Muscle layer of colon (tissue), 2 donors: ENCODE measurements around the gene THAP6.
"Not testable (repeated sequence)": the region's sequence is repeated elsewhere in the genome, so short reads cannot be mapped to it uniquely, and the experiment has no call there.

Experiments used
- H3K27ac ChIP-seq: one replicate; pipeline ENCODE4 v1.7.0; 2013; ENCODE audit warnings: low read depth, mild to moderate bottlenecking, low read length, moderate library complexity
- H3K27me3 ChIP-seq, 2 donors: one replicate each; pipeline ENCODE4 v1.7.0; 2013; ENCODE audit warnings: low read length in 2 of 2, mild to moderate bottlenecking in 2 of 2; ENCODE audit not compliant: insufficient read depth in 2 of 2, control insufficient read depth in 1 of 2
- H3K36me3 ChIP-seq: one replicate; pipeline ENCODE4 v1.7.0; 2013; ENCODE audit warnings: mild to moderate bottlenecking, low read length; ENCODE audit not compliant: insufficient read depth
- H3K4me1 ChIP-seq: one replicate; pipeline ENCODE4 v1.7.0; 2013; ENCODE audit warnings: mild to moderate bottlenecking, low read length; ENCODE audit not compliant: insufficient read depth
- H3K4me3 ChIP-seq, 2 donors: one replicate each; pipeline ENCODE4 v1.7.0; 2013; ENCODE audit warnings: low read length in 2 of 2, low read depth in 1 of 2, mild to moderate bottlenecking in 1 of 2, moderate library complexity in 1 of 2
- H3K9ac ChIP-seq: one replicate; pipeline ENCODE4 v1.7.0; 2013; ENCODE audit warnings: low read length
- H3K9me3 ChIP-seq: one replicate; pipeline ENCODE4 v1.7.0; 2013; ENCODE audit warnings: mild to moderate bottlenecking, low read length
- donor health status: abdominal sarcoma.
- donor health status: Adenocarcinoma of cecum.

THAP6 gene

DNA sequence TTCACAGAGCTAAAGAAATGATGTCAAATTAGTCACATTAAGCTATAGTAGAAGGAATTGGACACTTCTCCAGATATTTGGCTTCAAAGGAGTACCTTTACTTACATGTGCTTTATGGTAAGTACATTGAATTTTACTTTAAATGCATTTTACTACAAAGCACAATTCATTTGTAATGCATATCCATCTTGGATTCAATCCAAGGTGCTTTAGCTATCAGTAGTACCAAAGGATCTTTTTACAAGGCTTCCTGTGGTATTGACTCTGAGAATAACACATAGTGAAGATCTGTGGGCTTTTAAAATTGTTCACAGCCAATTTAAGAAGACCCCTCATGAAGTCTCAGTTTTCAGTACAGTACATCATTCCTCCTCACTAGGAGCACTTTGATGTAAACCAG, 13.2 kb downstream of the THAP6 start:
- Histone ChIP-seq H3K4me3 (no peak overlapping the region), H3K36me3 (peaks cover 42% of the 10 kb centered on the region), H3K9me3 (no peaks in the 10 kb centered on the region), H3K9ac (no peak overlapping the region), H3K4me1 (no peaks in the 10 kb centered on the region), H3K27ac (no peak overlapping the region), H3K27me3 (no peaks in the 10 kb centered on the region)

DNA sequence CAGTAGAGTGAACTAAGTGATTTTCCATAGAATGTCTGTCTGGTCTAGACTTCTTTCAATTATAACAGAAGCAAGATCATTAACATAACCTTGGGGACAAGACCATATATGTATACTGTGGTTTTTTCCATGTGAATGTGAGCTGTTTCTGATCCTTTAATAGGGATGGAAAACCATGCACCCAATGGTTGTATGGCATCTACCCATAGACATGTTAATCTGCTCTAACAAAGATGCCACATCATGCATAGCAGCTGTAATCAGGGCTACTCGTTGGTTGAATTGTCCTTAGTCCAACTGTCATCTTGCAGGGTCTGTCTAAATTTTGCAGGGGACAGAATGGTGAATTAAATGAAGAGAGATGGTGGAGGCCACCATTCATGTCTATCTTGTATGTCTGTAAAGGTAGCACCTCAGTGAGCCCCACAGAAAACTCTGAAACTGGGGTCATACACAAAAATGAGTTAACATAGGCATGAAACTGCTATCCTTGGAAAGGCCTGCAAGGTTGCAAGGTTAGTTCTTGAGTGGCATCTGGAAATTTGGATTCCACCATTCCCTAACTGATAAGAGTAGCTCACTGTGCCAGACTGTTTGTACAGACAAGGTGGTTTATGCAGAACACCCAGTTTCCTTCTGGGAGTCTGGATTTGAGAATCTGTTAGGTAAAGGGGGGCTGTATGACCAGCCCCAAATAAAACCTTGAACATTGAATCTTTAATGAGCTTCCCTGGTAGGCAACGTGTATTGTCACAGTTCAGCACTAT, 16.5 kb downstream of the THAP6 start:
- H3K27me3 ChIP-seq, result no peaks in the 10 kb centered on the region
- H3K27ac ChIP-seq, result no peak overlapping the region
- no peaks in the 10 kb centered on the region for H3K4me1 ChIP-seq
- peaks cover 31% of the 10 kb centered on the region for H3K36me3 ChIP-seq
- no peak overlapping the region for H3K4me3 ChIP-seq
- H3K9me3 ChIP-seq, result no peaks in the 10 kb centered on the region
- H3K9ac ChIP-seq, result no peak overlapping the region

DNA sequence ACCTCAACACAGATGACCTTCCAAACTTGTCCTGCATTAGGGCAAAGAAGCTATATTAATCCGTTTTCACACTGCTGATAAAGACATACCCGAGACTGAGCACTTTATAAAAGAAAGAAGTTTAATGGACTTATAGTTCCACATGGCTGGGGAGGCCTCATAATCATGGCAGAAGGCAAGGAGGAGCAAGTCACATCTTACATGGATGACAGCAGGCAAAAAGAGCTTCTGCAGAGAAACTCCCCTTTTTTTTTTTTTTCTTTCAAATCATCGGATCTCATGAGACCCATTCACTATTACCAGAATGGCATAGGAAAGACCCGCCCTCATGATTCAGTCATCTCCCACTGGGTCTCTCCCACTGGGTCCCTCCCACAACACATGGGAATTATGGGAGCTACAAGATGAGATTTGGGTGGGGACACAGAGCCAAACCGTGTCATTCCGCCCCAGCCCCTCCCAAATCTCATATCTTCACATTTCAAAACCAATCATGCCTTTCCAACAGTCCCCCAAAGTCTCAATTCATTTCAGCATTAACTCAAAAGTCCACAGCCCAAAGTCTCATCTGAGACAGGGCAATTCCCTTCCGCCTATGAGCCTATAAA, 17.4 kb downstream of the THAP6 start:
- H3K27me3 ChIP-seq, H3K9me3 ChIP-seq, H3K4me1 ChIP-seq, H3K9ac ChIP-seq, H3K27ac ChIP-seq, H3K4me3 ChIP-seq: not testable (repeated sequence)
- H3K36me3 ChIP-seq, result peaks cover 24% of the 10 kb centered on the region

DNA sequence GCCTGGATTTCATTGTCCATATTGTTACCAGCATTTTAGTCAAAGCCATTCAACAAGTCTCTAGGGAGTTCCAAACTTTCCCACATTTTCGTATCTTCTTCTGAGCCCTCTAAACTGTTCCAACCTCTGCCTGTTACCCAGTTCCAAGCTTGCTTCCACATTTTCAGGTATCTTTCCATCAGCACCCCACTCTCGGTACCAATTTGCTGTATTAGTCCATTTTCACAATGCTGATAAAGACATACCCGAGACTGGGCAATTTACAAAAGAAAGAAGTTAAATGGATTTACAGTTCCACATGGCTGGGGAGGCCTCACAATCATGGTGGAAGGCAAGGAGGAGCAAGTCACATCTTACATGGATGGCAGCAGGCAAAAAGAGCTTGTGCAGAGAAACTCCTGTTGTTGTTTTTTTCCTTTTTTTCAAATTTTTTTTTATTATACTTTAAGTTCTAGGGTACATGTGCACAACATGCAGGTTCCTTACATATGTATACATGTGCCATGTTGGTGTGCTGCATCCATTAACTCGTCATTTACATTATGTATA, 19.1 kb downstream of the THAP6 start:
- H3K4me1 ChIP-seq, H3K27ac ChIP-seq, H3K4me3 ChIP-seq, H3K27me3 ChIP-seq, H3K36me3 ChIP-seq, H3K9ac ChIP-seq, H3K9me3 ChIP-seq: not testable (repeated sequence)

DNA sequence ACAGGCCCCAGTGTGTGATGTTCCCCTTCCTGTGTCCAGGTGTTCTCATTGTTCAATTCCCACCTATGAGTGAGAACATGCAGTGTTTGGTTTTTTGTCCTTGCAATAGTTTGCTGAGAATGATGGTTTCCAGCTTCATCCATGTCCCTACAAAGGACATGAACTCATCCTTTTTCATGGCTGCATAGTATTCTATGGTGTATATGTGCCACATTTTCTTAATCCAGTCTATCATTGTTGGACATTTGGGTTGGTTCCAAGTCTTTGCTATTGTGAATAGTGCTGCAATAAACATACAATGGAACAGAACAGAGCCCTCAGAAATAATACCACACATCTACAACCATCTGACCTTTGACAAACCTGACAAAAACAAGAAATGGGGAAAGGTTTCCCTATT, 19.7 kb downstream of the THAP6 start:
- H3K27me3 ChIP-seq, H3K9me3 ChIP-seq, H3K4me3 ChIP-seq, H3K9ac ChIP-seq, H3K4me1 ChIP-seq, H3K27ac ChIP-seq: not testable (repeated sequence)
- H3K36me3 ChIP-seq, result peaks cover 10% of the 10 kb centered on the region

DNA sequence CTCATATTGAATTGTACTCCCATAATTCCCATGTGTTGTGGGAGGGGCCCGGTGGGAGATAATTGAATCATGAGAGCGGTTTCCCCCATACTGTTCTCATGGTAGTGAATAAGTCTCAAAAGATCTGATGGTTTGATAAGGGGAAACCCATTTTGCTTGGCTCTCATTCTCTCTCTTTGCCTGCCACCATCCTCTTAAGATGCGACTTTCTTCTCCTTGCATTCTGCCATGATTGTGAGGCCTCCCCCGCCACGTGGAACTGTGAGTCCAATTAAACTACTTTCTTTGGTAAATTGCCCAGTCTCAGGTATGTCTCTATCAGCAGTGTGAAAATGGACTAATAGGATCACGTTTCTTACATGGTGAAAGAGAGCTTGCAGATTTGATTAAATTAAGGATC, 23.0 kb downstream of the THAP6 start:
- not testable (repeated sequence) for H3K9me3 ChIP-seq, H3K4me1 ChIP-seq, H3K27me3 ChIP-seq, H3K36me3 ChIP-seq, H3K9ac ChIP-seq, H3K27ac ChIP-seq, H3K4me3 ChIP-seq

DNA sequence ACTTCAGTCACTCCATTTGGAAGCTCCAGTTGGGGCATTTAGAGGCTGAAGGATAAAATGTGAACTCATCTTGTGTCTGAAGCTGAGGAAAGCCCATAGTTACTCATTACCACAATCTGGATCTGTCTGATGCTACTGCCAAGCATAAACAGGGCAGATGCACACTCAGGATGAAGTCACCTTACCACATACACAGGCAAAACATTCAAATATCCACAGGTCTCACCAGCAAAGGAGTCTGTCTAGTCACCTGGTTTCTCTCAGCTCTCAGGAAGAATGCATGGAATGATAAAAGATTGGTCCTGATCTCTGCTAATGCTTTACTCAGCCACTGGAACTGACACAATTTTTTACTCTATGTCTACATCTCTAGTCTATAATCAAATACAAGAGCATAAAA, 28.6 kb downstream of the THAP6 start:
- H3K4me3 ChIP-seq, result no peak overlapping the region
- no peaks in the 10 kb centered on the region for H3K4me1 ChIP-seq
- no peak overlapping the region for H3K27ac ChIP-seq
- peaks cover 10% of the 10 kb centered on the region for H3K36me3 ChIP-seq
- no peaks in the 10 kb centered on the region for H3K9me3 ChIP-seq
- H3K27me3 ChIP-seq, result no peaks in the 10 kb centered on the region
- H3K9ac ChIP-seq, result no peak overlapping the region

DNA sequence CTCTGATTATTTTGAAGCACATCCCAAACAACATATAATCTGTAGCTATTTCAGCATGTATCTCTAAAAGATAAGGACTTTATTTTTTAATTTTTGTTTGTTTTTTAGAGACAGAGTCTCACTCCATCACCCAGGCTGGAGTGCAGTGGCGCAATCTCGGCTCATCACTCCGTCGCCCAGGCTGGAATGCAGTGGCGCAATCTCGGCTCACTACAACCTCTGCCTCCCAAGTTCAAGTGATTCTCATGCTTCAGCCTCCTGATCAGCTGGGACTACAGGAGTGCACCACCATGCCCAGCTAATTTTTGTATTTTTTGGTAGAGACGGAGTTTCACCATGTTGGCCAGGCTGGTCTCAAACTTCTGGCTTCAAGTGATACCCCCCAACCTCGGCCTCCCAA, 29.9 kb downstream of the THAP6 start:
- H3K27me3 ChIP-seq, H3K9me3 ChIP-seq, H3K4me3 ChIP-seq, H3K4me1 ChIP-seq, H3K27ac ChIP-seq, H3K36me3 ChIP-seq, H3K9ac ChIP-seq: not testable (repeated sequence)

DNA sequence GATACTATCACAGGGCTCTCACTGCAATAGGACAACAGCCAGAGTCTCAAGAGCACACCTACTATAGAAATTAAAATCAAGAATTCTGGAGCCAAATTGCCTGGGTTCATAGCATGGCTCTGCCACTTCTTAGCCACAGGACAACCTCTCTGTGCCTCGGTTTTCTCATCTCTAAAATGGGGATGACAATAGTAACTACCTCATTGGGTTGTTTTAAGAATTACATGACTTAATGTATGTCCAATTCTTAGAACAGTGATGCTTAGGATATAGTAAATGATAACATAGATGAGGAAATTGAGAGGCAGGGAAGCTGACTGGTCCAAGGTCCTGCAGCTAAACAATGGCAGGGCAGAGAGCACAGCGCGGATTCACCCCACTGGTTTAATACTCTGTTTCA, 30.6 kb downstream of the THAP6 start:
- Histone ChIP-seq H3K9ac (no peak overlapping the region), H3K36me3 (peaks cover 4% of the 10 kb centered on the region), H3K4me3 (no peak overlapping the region), H3K27ac (no peak overlapping the region), H3K27me3 (no peaks in the 10 kb centered on the region), H3K4me1 (no peaks in the 10 kb centered on the region), H3K9me3 (no peaks in the 10 kb centered on the region)

DNA sequence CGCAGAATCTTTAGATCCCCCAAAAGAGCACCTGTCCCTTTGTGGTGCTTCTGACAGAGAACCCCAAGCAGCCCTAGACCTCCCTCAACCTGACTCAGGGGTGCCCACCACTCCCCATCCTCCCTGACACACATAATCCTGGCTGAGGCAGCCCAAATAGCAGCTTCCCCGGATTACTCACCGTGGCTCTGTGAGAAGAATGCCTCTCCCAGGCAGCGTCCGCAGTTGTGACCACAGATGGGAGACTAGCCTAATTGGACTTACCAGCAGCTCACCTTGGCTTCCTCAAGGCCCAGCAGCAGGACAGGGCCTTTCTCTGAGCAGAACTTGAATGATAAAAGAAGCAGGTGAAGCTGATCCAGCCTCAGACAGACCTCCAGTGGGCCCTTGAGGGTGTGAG, 31.3 kb downstream of the THAP6 start:
- no peak overlapping the region for H3K4me3 ChIP-seq
- H3K36me3 ChIP-seq, result peaks cover 4% of the 10 kb centered on the region
- H3K9me3 ChIP-seq, result no peaks in the 10 kb centered on the region
- no peak overlapping the region for H3K27ac ChIP-seq
- H3K4me1 ChIP-seq, result no peaks in the 10 kb centered on the region
- H3K27me3 ChIP-seq, result no peaks in the 10 kb centered on the region
- H3K9ac ChIP-seq, result no peak overlapping the region

DNA sequence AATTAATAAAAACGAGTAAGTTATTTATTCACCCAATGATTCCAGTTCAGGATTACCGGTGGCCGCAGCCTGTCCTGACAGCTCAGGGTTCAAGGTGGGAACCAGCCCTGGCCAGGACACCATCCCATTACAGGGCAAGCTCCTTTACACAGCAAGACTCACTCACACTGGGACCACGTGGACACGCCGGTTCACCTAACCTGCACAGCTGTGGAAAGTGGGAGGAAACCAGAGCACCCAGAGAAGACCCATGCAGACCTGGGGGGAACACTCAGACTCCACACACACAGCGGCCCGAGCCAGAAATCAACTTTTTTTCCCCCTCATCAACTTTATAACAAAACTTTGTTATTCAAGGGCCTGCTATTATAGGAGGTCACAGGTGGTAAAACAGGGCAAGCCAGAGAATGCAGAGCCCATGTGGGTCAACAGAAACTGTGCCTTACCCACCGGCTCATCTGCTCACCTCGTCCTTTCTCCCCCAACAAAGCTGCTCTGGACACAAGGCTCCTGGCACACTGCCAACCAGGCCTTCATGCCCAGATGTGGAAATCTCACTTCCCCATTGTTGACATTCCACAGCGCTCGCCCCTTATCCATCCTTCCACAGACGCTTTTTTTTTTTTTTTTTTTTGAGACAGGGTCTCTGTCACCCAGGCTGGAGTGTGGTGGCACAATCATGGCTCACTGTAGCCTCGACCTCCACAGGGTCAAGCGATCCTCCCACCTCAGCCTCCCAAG, 33.5 kb downstream of the THAP6 start:
- no peaks in the 10 kb centered on the region for H3K27me3 ChIP-seq
- no peaks in the 10 kb centered on the region for H3K4me1 ChIP-seq
- H3K9me3 ChIP-seq, result no peaks in the 10 kb centered on the region
- H3K4me3 ChIP-seq, result no peak overlapping the region
- peaks cover under 1% of the 10 kb centered on the region for H3K36me3 ChIP-seq
- H3K27ac ChIP-seq, result no peak overlapping the region
- no peak overlapping the region for H3K9ac ChIP-seq
